H1 (cell line): Measurements from ENCODE around the gene NUBPL. TPM values are rescaled to one million over a fixed set of nuclear protein-coding genes. Genes with fewer than 3 reads are reported as not detected.

Source experiments
- CBX8 ChIP-seq: fragments of 300-800, 300-1000 bp; sonication (generic); IDR thresholded peaks from 2 replicates; pipeline ENCODE4 v1.7.1; 2016; ENCODE audit warnings: low read depth, low read length, borderline replicate concordance
- EZH2 ChIP-seq: fragments of 200-600 bp; sonication (generic); IDR thresholded peaks from 2 replicates; pipeline ENCODE4 v1.7.1; 2012; ENCODE audit warnings: low read depth, mild to moderate bottlenecking, moderate library complexity, low read length, inconsistent platforms; ENCODE audit not compliant: severe bottlenecking
- HDAC2 ChIP-seq, 2 experiments: fragments of 300-600 bp in 1 of 2; sonication (generic) in 1 of 2; IDR thresholded peaks; 2 replicates each; pipeline ENCODE4 v1.6.1; 2011 to 2012; ENCODE audit warnings: low read depth in 2 of 2, low read length in 2 of 2, mild to moderate bottlenecking in 2 of 2, moderate library complexity in 2 of 2, borderline replicate concordance in 1 of 2, inconsistent platforms in 1 of 2
- POLR2AphosphoS5 ChIP-seq: IDR thresholded peaks from 2 replicates; pipeline ENCODE4 v1.6.1; 2011; ENCODE audit warnings: low read depth, low read length
- polyA plus RNA-seq, 7 experiments: library from polyadenylated mRNA; depleted of rRNA in 3 of 7; stranded (reverse) in 5 of 7; unstranded in 2 of 7; fragments of >200 nt in 5 of 7; fragments of 200-250 nt in 2 of 7; gene quantifications; 1 replicate in 5 of 7; 2 replicates in 1 of 7; 4 replicates in 1 of 7; pipeline versions ENCODE4 v1.2.1 to v1.2.3, GENCODE V29; 2011 to 2013; ENCODE audit warnings: missing spikeins in 2 of 7, mixed read lengths in 2 of 7
- total RNA-seq: library from RNA; stranded (reverse); fragmentation: NEBNext Ultra II Directional; extraction: Animal tissue kit (Norgen Biotek cat#: 25700); gene quantifications from 2 replicates; pipeline ENCODE4 v1.2.1, GENCODE V29; 2021

Gene NUBPL
- total and polyA plus RNA-seq, 2 of the 8 experiments (the other 6 are each of a cell fraction or from before 2014, with no cell fraction given), result 1.6 to 6.8 TPM

GRCh38 chr14:31580234-31580633 is 19.0 kb downstream of the NUBPL start (continued):
- TF ChIP-seq HDAC2 (IDR thresholded peaks at IDR 0.05; ENCODE audit: borderline replicate concordance in 1 of 2, low read depth in 2 of 2, low read length in 2 of 2), result no peak
- no peak for TF ChIP-seq POLR2AphosphoS5
- TF ChIP-seq EZH2, result no peak
- TF ChIP-seq CBX8, result no peak
